Activated CD4-positive, alpha-beta T cell treated with anti-CD3 and anti-CD28 coated beads, Interleukin-2, Interleukin-4, amounts not matched to agents 100 ng/mL and 50 ng/mL, durations not matched to agents 16 hours and 8 hours (primary cell): ENCODE results near the gene THRB.

Source experiments
- DNase-seq: peaks from one replicate; pipeline ENCODE4 v3.0.0-alpha.2; 2020; ENCODE audit warnings: low spot score

THRB gene

DNA sequence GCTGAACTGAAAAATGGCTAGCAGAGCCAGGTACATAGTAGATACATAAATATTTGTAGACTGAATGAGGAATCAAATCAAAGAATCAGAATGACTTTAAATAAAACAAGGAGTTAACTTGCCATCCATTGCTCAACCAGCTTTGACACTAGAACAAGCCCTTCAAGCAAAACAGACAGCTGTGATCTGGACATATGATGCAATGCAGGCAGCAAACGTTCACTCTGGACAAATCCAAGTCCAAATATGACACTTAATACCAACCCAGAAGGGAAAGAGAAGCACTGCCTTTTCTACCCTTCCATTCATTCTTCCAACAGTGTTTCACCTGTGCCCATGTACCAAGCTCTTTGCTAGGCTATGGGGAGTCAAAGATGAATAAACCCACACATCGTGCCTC is 4.5 kb downstream of the THRB start:
- DNase-seq, result no peak

DNA sequence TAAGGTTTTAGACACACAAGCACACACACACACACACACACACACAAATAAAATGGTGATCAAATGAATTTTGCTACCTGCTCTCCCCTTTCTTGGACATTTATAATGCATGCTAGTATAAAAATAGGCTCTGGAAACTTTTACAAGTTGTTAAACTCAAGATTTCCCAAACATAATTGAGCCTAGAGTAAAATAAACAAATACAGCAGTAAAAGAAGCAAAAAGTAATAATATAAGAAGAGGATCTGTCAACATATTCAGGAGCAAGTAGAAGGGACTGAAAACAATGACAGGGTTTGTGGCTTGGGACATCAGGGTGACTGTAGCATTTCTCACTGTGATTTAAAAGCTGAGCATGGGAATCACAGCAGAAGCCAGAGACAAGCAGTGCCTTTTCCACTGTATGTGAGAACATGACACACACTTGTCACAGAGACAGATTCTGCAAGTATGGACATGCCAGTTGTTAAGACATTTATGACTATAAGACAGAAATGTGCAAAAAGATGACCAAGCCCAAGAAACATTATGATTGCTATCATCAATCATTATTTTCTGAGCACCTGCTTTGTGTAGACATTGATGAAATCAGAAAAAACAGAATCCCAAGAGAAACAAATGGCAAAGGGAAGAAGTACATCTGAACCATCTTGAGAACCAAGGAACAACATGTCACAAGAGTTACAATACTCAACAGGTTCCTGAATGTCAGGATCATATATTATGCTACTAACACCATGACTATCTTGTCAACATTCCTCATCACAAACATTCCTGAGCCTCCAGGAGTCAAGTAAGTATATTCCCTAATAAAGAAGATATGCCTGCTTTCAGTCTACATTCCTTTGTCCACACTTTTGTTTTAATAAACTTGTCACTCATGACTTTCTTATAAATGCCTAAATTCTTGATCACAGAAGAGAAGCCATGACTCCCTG is 7.1 kb downstream of the THRB start:
- DNase-seq, result no peak

DNA sequence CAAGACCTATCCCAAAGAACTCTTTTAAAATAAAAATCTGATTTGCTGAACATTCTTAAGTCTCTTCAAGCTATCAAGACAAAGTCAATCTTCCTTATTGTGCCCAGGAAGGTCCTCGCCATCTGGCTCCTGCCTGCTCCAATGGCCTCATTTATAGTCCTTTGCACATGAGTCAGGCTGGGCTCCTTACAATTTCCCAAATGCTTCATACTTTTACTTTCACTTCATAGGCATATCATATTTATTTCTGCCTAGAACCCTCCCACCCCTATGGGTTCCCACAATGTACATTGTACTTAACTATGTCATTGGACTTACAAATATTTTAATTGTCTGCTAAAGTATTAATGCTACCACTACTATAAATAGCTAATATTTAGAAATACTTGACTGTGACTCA is 9.1 kb downstream of the THRB start:
- no peak for DNase-seq

DNA sequence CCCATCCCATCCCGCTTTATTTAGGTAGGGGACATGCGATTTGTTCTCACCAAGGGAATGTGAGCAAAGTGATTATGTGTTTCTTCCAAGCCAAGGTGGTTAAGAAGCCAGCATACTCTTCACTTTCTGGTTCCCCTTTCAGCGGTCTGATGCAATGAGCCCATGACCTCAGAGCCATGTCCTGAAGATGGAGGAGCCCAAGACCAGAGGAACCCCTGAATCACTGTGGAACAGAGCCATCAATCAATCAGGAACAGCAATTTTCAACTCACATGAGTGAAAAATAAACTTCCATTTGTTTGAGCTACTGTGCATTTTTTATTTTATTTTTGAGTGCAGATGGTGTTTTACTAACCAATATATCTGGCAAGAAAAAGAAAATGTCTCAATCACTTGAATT is 10.8 kb downstream of the THRB start:
- DNase-seq, result no peak

DNA sequence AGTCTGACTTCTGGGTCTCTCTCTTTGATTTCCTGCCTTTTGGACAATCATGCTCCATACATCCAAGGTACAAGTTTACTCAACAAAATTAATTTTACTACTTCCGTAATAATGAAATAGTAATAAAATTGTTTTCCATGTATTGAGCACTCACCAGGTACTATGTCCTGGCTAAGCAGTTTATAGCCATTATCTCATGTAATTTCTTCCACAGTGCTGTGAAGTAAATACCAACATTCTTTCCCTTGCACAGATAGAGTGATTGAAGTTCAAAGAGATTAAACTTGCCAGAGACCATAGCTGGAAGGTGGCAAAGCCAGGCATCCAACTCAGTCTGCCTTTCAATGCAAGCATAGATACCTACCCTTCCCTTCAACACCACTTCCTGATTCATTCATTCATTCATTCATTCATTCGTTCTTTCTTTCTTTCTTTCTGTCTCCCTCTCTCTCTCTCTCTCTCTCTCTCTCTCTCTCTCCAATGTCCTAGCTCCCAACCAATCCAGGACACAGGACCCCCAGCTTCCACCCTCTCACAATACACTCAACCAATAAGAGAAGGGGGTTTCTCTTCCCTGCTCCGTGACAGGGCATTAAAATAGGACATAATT is 12.4 kb downstream of the THRB start:
- DNase-seq, result no peak

DNA sequence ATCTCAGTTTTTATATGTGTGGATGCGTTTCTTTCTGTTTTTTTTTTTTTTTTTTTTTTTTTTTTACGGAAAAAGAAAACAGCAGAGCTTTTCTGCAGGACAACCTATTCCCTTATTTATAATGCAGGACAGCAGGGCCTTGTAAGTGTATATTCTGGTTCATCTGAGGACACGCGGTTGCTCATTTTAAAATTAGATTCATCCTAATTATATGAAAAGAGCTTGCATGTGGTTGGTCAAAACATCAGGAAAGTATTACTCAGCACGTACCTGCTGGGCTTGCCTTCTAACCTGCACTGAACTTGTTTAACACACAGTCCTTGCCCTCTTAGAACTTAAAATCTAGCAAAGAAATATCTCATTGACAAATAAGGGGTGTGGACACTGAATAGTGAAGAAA is 13.5 kb downstream of the THRB start:
- DNase-seq, result no peak

DNA sequence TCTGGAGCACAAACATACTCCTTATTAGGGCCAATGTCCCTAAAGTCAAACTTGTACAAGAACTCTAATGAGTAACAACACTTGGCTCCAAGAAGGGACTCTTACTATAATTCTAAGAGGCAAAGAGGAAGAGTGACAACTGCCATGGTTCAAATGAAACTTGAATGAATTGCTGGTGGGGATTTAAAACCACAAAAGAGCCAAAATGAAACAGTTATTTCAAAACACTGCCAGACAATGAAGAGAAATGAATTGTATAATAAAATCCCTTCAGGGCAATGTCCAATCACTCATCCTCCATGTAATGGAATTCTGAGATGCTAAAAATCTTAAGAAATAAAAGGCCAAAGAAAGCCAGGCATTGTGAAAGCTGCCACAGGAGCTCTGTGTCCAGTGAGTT is 14.2 kb downstream of the THRB start:
- DNase-seq, result no peak

DNA sequence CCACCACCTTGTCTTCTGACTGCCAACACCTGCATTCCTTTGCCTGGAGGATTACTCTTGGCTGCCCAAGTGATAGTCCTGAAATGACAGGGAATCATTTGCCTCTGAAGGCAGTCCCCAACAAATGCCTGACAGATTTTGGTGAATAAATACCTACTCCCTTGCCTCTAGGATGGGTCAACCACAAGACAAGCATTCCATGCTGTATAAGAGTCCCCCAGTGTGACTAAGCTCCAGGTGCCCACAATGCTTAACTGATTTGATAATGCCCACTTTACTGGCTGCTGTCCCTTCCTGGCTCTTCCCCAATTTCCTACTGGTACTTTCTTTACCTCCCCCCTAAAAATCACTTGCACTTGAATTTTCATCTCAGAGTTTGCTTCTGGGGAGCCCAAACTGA is 14.8 kb downstream of the THRB start:
- DNase-seq, result no peak

DNA sequence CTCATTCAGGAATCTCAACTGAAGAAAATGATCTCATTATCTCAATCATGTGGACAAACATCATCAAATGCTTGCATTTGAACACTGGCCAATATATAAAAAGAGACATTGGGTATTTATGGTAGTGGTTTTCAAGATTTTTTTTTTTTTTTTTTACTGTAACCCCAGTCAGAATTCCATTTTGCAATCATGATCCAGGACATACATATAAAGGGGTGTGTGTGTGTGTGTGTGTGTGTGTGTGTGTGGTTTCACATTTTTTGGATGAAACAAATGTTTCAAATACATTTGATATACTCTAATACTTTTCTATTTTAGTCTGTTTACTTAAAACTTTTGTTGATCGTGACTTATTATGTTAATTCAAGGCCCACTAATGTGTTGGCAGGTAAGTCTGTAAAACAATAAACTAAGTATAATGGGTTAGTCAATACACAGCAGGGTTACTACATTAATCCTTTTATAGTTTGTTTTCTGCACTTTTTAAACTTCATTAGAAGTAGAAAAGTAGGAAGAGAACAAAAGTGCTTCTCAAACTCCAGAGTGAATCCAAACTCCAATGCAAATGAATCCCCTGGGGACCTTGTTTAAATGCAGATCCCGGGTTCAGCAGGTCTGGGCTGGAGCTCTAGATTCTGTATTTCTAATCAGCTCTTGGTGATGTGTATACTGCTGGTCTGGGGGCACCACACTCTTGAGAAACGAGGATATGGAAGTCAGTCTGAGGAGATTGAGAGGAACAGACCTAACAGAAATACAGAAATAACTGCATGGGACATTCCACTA is 17.6 kb downstream of the THRB start:
- no peak for DNase-seq

DNA sequence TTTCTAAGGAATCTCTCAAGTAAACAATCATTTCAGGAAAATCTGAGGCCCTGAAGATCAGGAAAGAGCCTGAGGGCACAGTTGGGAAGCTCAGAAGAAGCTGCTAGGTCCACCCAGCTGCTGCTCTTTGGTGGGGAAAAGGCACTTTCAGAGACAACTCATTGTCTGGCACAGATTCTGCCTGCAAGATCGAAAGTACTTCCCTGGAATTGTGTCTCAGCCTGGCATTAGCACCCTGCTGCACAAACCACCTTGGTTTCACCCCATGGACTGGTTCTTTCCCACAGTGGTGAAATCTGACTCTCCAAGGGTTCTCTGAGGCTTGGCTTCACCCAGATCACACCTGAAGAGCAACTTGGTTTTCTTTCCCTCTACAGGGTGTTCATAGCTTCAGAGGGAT is 18.7 kb downstream of the THRB start:
- DNase-seq, result no peak

DNA sequence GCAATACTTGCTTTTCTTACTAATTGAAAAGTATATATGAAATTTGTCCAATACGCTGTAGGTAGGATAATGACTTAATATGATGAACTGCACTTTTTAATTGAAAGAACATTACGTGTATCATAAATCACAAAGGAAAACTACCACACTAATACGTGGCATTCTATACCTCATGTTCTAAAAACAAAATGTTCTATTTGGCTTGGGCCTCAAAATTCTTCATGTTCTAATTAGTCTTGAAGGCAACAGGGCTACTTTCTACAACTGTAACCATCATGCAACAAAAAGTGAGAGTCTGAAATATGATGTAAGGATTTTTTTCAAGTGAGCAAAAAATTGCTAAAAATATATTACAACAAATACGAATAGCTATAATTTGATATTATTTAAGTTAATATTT is 19.8 kb downstream of the THRB start:
- DNase-seq, result no peak

DNA sequence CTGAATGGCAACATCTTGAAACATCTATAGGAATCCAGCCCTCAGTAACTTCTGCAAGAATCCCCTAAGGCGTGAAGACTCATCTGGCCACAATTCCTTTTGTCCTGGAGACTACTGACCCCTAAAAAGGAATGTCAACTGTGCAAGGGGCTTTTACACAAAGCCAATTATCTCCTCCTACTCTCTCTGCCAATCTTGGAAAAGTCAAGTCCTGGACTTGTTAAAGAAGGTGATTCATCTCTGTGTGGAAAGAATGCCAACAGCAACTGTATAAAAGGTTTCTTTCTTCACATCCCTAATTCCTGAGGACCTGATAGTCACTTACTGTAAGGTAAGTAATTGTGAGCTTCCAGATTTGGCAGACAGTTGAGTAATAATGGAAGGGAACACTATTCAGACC is 22.3 kb downstream of the THRB start:
- DNase-seq, result no peak

DNA sequence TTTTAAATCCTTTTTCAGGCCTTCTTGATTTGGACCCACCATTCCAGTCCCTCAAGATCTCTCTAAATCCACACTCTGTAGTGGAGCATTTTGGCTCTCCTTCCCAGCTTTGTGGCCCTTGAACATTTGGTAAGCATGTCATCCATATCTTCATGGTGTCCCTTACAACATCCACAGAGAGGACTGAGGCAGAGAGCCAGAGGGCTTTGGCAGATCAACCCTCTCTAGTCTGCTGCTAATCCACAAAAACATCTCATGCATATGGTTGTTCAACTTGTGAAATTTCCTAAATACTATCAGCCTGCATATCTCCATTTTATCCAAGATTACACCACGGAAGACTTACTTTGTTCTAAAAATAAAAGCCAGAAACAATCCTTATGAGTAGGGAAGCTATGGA is 23.2 kb downstream of the THRB start:
- DNase-seq, result no peak

DNA sequence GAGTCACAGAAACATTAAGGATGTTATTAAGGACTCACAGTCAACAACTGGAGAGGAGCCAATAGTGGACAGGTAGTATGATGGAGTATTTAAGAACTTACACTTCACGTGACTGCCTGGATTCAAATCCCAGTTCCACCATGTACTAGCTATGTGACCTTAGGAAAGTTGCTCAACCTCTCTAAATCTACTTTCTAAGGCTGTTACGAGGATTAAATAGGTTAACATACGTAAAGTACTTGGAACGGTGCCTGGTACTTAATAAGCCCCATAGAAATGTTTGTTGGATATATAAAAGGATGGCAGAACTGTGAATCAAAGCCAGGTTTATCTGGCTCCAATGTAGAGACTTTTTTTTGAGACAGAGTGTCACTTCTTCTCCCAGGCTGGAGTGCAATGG is 24.4 kb downstream of the THRB start:
- no peak for DNase-seq

DNA sequence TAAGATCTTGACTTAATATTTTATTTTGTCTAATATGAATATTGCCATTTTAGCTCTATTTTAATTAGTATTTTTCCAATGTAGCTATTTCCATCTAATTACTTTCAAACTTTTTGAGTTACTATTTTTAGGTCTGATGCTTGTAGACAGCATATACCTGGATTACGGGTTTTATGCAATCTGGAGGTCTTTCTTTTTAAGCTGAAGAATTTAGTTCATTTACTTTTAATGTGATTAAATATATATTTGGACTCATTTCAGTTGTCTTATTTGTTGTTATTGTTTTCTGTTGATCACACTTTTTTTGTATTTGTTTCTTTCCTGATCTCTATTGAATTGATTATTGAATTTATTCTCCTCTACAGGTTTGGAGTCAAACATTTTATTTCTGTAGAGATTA is 30.3 kb downstream of the THRB start:
- no peak for DNase-seq

DNA sequence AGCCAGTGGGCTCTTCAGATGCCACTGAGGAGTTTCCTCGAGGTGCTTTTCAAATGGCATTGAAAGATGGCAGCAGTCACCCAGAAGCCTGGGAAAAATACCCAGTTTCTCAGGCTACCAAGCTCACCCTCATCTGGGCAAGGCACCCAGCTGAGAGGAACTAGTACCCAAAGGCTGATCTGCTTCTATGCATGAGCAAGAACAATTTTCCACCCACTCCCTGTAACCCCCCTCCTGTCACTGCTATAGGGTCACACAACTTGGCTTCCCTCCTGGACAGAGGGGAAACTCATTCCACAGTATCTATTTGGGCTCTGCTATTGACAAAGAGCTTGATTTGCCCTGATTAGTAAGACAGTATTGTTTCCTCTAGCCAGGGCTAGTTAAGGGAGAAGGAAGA is 31.9 kb downstream of the THRB start:
- no peak for DNase-seq

DNA sequence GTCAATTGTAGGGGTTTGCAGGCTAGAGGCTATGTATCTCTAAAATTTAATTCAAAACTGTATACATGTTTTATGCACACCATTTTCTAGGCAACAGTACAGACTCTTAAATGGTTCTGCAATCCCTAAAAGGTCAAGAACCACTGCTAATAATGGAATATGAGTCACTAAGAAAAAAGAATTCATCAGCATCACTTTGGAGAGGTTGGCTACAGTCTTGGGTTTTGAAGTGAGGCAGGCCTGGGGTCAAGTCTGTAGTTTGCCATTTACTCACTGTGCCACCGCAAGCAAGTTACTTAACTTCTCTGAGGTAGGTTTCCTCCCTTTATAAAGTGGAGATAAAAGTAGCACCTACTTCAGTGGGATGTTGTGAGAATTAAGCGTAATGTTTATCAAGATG is 33.7 kb downstream of the THRB start:
- DNase-seq, result no peak

DNA sequence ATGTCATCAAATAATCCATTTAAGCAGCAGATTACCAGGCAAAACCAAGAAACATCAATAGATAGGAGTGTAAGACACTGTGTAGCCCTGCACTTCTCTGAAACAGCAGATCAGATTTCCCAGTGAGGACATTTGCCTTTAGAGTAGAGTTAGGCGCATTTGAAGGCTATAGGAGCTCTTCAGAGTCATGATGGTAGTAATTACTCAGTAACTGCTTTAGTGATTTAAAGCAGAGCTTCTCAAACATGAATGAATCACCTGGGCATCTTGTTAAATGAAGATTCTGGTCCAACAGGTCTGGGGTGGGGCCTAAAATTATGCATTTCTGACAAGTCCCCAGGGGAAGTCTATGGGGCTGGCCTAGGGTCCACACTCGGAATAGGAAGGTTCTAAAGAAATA is 36.9 kb downstream of the THRB start:
- DNase-seq, result no peak

DNA sequence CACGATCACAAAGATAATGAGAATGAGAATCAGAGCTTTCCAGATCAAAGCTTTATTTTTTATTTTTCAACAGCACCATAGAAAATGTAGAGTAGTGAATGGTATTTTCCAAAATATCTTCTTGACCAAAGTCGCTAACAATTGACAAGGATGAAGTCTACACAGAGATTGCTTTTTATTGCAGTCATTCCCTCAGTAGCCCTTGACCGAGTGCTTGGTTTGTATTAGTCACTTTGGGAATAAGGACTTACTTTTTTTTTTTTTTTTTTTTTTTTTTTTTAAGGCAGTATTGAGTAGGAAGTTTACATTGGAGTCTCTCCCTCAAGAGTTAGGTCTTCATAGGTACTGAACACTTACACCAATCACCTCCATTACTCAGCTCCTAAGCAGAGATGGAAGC is 39.8 kb downstream of the THRB start:
- DNase-seq, result no peak

DNA sequence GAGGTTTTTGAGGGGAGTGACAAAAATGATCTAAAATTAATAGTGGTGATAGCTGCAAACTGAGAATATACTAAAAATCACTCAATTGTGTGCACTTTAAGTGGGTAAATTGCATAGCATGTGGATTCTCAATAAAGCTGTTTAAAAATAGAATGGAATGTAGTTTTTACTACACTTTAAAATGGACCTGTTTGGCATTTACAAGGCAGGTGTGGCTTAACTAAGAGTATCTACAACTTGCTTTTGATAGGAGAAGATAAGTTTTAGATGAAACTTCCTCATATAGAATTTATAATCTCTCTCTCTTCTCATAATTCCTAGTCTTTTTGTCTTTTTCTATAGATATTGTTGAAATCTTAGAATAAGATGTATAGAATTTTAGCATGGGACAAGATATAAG is 40.3 kb downstream of the THRB start:
- no peak for DNase-seq

DNA sequence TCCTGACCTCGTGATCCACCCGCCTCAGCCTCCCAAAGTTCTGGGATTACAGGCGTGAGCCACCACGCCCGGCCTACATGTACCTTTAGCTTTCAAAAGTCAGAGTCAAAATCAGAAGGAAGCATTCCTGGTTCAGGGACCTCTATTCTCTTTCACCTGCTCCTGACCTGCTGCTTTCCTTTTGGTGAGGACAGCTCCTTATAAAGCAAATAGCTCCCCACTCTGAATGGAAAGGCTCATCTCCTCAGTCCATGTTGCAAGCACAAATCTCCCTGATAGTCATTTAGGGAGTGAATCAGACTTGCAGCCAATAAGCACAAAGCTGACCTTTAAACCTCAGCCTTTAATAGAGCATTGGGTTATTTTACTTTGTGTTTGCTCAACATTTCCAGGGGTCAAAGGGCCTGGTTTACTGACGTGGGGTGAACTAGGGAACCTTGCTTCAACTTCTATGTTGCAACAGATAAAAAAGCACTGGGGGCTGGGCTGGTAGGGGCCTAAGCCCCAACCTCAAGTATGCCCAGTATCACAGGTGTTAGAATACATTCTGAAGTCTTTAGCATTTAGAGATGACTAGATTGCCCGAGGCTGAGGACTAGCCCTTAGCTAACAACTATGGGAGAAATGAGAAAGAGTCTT is 43.1 kb downstream of the THRB start:
- no peak for DNase-seq

DNA sequence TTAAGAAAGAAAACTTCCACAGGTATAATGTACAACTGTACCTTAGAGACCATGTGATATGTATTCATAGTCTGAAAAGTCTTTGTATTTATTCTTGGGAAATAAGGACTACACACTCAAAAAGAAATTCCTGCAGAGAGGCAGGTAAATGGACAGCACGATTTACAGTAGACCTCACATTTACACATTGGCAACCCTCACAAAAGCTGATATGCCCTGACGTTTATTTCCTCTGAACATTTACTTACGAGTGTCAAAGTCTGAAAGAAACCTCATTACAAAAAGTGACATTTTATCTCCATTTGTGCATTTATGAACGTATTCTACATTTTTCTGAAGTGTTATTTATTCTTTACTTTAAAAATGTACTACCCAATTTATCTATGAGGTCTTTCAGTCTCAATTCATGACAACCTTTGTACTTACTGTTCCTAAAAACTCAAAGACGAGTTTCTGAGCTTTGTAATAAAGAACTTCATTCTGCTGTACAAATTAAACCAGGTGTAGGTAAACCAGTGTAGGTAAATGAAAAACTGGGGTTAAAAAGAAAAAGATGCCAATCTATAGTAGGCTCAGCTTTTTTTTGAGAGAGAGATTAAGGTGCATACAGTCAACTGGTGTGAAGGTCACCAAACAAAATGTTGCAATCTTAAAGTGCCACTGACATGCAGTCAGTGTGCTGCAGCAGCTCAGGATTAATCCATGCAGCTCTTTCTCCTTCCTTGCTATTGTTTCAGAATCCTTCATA is 44.3 kb downstream of the THRB start:
- no peak for DNase-seq
